Stimulated activated CD4-positive, alpha-beta T cell treated with anti-CD3 and anti-CD28 coated beads, Interleukin-4, amount 100 ng/mL, for 1 hour (primary cell): ENCODE measurements around the gene ZNF132.
"Not testable (repeated sequence)": the region's sequence is repeated elsewhere in the genome, so short reads cannot be mapped to it uniquely, and the experiment has no call there.

ENCODE experiments used
- DNase-seq: peaks from one replicate; pipeline ENCODE4 v3.0.0-alpha.2; 2020

The ZNF132 gene

DNA sequence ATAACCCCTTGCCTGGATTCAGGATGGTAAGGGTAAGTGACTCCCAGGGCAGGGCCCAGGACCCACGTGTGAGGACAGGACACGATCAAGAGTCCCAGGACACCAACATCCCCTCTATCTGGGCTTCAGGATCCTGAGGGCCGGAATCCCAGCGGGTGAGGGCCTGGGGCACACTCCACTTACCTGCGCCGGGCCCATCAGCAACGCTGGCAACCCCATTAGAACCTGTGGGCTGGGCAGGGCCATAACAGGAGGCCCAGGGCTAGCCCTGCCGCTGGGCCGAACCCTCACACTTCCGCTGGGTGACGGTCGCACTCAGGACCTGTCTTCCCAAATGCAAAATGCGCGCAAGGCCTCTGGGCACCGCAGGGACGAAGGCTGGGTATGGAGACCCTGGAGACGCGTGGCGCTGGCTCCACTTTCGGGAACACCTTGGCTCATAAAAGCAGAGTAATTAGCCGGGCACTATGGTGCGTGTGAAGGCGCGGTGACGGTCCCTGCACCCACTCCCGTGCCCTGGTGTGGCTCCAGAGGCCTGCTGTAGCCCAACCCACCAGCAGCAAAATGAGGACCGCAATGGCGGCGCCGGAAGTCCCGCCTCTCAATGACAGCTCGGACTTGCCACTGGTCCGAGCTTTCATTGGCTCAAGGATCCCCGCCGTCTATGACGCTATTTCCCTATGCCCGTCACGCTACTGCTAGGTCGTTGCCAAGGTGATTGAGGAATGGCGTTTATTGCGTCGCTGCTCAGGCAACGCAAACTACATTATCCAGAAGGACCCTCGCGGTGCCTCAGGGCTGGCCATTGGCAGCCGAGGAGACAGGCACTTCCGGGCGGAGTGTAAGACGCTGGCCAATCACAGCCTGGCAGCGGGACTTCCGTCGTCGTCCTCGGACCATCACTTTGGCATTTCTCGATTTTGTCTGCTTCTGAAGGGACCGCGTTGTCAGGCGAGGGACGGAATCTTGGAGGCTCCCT lies at the start of gene ZNF132:
ZNF132 (minus strand) TSS at position 578 of the 979 bp plus-strand sequence; CDS start at position 246, 332 bp downstream.
- DNase-seq = peak; percentile 91

DNA sequence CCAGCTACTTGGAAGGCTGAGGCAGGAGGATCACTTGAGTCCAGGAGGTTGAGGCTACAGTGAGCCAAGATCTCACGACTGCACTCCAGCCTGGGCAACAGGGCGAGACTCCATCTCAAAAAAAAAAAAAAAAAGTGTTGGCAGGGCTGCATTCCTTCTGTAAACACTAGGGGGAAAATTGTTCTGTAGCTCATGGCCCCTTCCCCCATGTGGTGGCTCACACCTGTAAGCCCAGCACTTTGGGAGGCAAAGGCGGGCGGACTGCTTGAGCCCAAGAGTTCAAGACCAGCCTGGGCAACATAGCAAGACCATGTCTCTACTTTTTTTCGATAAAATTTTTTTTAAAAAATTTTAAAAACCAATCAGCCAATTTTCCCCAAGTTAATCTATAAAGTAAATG lies 44.4 kb upstream of the ZNF132 start:
- DNase-seq = not testable (repeated sequence)

DNA sequence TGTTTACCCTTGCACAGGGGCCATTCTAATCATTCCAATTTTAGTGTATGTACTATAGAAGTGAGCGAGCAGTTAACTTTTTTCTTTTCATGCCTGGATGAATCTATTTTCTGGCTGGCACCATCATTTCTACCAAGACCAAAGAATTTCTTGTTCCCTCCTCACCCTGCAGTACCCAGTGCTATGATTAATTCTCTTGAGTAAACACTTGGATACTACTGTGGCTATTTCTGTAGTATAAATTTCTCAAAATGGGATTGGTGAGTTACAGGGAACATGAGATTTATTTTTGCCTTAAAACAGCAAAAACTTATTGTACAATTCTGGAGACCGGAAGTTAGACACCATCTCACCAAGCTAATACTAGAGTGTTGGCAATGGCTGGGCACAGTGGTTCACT lies 43.8 kb upstream of the ZNF132 start:
- DNase-seq = no peak

DNA sequence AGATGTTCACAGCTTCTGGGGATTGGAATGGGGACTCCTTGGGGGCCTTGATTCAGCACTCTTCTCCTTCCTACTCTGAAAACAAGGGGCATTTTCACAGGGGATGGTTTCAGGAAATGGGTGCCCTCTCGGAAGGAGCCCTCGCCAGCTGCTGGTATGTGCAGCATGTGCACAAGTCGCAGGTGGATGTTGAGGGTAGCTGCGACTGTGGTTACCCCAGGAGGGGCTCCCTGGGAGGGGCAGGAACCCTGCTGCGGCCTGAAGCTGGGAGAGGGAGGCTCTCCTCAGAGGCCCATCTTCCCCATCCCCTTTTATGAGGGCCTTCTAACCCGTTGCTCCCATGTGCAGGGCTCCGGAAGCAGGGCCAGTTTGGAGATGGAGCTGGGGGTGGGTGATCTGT lies 42.4 kb upstream of the ZNF132 start:
- DNase-seq = no peak

DNA sequence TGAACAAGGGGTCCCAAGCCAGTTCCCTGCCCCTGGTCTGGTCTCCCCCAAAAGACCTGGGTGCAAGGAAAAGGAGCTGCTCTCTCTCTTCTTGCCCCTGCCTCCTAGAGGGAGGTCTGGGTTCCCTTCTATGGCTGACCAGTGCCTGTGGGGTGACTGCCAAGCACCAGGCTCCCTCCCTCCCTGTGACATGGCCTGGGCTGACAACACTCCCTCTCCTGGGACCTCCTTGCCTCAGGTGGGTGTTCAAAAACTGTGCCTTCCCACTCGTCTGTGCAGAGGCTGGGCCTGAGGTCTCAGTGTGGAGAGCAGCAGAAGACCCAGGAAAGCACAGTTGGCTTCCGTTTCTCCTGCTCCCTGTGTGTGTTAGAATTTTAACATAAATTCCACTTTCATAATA lies 40.9 kb upstream of the ZNF132 start:
- DNase-seq = no peak

DNA sequence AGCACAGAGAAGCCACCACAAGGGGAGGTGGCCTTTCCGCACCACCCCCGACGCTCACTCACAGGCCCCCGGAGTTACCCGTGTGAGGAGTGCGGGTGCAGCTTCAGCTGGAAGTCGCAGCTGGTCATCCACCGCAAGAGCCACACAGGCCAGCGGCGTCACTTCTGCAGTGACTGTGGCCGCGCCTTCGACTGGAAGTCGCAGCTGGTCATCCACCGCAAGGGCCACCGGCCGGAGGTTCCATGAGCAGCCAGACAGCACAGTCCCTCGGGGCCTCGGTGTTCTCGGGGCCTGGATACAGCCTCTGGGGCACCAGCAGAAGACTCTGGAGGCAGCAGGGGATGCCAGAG lies 40.5 kb upstream of the ZNF132 start:
- DNase-seq = no peak

DNA sequence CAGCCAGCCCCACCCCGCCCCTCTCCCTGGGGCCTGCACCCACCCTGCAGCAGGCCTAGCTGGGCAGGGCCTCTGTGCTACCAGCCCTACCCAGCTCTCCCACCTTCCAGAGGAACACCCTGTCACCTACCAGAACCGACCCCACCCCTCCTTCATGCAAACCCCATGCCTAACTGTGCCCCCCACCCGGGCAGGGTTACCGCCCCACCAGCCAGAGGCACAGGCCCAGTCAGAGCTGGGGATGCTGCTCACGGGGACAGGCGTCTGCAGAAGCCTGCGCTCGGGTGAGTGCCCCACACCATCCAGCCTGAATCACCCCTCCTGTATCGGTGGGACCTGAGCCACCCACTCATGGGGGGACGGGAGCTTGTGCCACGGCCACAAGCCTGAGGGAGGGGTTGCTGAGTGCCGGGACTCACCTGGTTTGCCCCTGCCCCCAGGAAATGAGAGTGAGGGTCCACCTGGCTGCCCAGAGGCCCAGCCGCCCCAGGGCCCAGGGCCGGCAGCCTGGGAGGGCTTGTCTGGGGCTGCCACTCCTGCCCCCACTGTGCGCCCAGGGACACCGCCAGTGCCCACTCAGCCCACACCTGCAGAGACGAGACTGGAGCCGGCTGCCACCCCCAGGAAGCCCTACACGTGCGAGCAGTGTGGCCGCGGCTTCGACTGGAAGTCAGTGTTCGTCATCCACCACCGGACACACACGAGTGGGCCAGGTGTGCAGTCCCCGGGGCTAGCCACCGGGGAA lies 40.0 kb upstream of the ZNF132 start:
- DNase-seq = no peak

DNA sequence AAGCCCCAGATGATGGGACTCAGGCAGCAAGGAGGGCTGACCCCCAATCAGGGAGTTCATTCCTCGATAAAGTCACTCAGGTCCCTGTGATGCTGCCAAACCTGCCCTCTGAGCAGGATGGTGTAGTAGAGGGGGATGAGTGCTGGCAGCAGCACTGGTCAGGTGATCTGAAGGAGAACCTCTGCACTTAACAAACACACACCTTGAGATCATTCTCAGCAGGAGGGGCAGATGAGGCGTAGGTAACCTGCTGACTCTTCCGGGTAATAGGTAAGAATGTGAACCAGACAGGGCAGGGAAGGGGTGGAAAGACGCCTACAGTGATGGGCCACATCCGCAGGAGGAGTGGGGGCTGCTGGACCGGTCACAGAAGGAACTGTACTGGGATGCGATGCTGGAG lies 39.4 kb upstream of the ZNF132 start:
- no peak for DNase-seq

DNA sequence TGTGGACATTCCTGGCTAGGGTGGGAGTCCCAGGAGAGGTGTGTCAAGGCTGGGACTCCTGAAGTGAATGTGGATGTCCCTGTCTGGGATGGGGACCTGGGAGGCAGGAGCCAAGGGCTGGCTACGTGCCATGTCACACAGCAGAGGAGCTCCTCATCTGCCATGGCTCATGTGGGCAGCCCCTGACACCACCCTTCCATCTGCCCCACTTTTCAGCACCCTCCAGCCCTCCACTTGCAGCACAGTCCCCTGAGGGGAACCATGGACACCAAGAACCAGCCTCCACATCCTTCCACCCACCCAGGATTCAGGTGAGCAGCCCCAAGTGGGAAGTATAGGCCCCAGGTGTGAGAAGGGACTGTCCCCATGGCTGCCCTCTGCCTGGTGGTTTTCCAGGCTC lies 37.9 kb upstream of the ZNF132 start:
- DNase-seq = no peak

DNA sequence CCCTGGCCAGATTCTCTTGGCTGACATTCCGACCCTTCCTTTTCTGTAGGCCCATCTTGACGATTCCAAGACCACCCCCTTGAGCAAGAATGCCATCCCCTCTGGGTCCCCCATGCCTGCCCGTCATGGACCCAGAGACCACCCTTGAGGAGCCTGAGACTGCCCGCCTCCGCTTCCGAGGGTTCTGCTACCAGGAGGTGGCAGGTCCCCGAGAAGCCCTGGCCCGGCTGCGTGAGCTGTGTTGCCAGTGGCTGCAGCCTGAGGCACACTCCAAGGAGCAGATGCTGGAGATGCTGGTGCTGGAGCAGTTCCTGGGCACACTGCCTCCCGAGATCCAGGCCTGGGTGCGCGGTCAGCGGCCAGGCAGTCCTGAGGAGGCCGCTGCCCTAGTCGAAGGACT lies 37.2 kb upstream of the ZNF132 start:
- no peak for DNase-seq

DNA sequence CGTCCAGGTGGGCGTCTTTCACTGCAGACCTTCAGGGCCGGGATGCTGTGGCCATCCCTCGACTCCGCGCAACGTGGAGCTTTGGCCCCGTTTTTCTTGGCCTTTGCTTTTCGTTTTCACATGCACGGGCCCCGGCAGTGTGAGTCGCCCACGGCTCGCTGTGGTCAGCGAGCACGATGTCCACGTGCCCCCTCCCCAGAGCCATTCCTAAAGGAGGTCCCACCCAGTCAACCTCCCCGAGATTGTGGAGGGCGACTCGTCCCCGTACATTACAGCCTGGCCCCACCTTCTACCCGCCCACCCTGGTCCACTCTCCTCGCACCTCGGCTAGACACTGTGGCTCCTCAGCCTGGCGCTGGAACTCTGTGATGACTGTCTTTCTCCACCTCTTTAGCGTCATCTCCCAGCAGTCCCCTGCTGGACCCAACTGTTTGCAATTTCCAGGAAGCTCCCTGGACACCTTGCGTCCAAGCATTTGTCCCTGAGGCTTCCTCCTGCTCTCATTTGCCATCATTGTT lies 36.6 kb upstream of the ZNF132 start:
- no peak for DNase-seq

DNA sequence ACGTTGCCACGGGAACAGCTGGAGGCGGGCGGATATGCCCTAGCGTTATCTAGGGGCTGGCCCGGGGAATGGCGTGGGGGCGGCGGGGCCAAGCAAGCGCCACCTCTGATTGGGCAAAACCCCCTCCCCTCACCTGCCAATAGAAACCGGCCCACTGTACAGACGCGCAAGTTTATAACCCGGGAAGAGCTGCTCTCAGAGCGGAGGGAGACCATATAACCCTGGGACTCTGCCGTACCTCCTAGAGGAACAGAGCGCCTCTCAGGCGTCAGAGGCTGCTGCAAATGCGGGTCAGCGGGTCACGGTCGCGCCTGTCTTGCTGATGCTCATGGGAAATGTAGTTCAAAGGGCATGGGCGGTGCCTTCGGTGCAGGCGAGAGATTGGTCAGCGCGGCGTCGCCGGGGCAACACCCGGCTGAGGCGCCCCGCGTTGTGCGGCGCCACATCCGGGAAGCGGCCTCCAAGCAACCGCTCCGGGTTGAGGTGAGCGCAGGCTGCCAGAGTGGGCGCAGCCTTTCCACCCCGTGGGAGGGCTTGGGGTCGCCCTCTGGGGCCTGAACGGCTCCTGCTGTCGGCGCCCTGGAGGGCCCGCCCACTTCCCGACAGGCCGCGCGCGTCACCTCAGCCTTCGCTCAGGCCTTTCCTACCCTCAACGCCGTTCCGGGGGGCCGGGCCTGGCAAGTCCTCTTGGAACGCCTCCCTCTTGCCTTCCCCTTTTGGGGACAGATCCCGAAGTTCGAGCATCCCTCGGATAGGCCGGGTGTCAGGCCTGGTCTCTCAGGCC lies 36.0 kb upstream of the ZNF132 start, which contains the start of gene ZNF446:
ZNF446 (plus strand) TSS at position 639 of the 784 bp plus-strand sequence. CDS start 867 bp downstream, outside the sequence.
- DNase-seq = peak; percentile 91

DNA sequence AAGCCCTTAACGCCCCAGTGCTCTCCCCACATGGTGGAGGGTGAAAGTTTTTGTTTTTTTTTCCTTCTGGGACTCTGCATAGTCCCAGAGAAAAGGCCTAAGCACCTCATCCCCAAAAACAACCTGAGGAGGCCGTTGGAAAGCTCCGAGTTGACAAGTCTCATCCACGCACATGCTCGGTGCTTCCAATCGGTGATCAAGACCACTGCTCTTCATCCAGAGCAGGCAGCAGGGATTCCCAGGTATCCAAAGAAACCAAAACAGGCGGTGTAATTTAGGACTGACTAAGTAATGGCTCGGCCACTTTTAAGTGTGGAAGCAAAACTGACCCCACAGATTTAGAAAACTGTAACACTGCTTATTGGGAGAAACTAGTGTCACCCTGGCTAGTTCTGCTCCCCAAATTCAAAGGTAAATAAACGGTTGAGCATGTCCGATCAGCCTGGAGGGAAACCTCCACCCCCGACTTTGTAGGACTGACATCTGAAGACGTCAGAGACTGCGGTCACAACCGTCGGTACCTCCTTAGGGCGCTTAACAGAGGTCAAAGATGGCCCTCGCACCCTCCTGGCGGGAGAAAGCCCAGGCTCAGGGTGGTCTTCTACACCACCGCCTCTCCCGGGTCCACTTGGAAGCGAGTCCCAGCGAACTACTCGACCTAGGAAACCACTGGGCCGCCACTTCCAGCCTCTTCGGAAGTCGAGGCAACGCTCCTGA lies 35.2 kb upstream of the ZNF132 start:
- no peak for DNase-seq

DNA sequence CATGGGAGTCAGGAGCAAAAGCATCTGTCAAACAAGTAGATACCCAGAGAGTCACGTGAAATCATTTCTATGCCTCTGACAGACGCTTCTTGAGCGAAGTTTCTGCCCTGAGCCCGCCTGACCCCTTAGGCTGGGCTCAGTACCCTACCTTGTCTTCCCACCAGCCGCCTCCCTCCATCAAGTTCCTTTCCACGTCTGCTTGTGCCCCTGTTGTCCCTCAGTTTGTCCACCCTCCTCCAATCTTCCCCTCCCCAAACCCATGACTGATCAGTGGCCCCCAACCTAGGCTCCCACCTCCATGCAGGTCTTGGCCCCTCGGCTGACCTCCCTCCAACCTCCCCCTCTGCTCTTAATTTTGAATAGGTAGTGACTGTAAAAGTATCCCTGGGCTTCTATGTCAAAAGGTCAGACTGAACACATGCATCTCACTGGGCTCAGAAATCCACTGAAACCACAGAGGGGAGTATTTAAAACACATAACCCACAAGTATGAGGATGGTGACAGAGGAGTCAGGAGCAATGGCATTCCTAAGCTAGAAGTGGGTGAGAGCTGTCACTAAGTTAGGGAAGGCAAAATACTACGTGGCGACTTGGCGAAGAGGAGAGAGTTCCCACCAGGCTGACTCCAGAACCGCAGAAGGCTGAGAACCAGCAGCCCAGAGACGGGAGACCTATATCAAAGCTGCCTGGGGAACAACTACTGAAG lies 34.5 kb upstream of the ZNF132 start:
- no peak for DNase-seq

DNA sequence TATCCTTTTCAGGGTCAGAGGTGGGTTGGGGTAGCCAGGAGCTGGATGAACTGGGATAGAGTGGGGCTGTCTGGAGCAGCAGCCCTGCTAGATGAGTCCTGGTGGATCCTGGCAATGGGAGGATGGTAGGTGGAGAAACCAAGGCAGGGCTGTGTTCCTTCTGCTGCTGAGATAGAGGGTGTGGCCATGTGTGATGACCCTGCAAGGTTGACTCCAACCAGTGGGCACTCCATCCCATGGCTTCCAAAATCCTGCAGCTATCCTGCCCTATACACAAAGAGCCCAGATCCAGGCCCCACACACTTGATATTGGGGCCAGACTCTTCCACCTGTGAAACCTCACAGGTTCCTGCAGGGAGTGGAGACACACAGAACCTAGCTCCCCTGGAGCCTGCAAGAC lies 33.8 kb upstream of the ZNF132 start:
- DNase-seq = no peak

DNA sequence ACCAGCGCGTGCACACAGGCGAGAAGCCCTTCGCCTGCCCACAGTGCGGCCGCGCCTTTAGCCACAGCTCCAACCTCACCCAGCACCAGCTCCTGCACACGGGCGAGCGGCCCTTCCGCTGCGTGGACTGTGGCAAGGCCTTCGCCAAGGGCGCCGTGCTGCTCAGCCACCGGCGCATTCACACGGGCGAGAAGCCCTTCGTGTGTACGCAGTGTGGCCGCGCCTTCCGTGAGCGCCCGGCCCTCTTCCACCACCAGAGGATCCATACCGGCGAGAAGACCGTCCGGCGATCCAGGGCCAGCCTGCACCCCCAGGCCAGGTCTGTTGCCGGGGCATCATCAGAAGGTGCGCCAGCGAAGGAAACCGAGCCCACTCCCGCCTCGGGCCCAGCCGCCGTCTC lies 31.8 kb upstream of the ZNF132 start:
- no peak for DNase-seq

DNA sequence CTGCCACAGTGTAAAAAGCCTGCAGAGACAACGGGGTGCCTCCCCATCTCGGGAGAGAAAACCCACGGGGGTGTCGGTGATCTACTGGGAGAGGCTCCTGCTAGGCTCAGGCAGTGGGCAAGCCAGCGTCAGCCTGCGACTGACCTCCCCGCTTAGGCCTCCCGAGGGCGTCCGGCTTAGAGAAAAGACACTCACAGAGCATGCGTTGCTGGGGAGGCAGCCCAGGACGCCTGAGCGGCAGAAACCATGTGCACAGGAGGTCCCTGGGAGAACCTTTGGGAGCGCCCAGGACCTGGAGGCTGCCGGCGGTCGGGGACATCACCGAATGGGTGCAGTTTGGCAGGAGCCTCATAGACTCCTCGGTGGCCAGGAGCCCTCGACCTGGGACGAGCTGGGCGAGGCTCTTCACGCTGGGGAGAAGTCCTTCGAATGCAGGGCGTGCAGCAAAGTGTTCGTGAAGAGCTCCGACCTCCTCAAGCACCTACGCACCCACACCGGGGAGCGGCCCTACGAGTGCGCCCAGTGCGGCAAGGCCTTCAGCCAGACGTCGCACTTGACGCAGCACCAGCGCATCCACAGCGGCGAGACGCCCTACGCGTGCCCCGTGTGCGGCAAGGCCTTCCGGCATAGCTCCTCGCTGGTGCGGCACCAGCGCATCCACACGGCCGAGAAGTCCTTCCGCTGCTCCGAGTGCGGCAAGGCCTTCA lies 31.0 kb upstream of the ZNF132 start:
- not testable (repeated sequence) for DNase-seq

DNA sequence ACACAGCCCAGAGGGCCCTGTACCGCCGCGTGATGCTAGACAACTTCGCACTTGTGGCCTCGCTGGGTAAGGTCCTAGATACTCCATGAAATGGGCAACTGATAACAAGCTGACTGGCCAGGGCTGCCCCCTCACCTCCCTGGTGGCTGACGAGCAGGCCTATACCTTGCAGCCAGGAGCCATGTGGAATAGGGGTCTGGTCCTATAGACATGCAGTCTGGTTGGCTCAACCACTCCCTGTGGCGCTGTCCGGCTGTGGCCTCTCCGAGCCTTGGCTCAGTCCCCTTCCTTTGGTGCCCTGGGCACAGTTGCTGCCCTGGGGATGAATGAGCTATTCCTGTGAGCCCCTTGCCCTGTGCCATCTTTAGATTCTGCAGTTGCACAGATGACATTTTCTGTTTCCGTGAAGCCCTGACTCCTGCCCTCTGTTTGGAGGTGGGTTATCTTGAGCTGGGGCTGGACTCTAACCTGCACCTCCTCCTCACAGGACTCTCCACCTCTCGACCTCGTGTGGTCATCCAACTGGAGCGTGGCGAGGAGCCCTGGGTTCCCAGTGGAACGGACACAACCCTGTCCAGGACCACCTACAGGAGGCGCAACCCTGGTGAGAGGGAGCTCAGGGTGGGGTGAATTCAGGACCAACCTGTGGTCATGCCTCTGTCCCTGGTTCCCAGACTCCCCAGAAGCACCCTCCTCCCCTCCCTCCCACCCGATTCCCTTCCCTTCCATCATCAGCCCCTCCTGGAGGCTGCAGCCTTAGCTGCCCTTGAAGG lies 29.5 kb upstream of the ZNF132 start:
- no peak for DNase-seq

DNA sequence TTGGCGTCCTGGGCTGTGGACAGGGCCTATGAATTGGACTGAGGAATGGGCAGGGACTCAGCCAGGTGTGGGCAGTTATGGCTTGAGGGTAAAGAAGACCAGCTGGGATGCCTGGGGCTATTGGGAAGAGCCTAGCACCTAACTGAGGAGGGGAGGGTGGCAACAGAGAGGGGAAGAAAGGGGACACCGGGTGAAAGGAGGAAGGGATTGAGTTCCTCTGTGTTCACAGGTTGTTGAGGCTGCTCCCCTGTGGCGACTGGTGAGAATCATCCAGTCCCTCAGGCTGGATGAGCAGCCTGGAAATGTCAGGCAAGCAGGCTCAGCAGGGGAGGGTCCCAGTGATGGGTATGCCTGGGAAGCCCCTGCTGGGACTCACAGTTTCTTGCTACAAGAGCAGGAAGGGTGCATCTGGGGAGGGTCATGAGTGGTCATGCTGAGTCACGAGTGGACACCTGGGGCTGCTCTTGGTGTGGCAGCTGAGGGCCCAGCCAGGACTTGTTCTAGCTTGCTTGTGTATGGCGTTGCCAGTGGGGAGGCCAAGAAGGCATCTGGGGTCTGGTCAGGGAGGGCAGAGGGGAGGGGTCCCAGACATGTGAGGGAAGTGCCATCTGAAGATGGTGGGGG lies 28.4 kb upstream of the ZNF132 start:
- no peak for DNase-seq
